SK-N-SH (cell line): ENCODE results near the gene INPP5B. TPM values are rescaled to one million over a fixed set of nuclear protein-coding genes. Genes with fewer than 3 reads are reported as not detected.

Source experiments
- CTCF ChIA-PET: fragments of 300-600, 350-600 bp; formaldehyde crosslinking; extraction: SDS; loops from one replicate; lab custom pipeline; 2021; lab: Yijun Ruan, JAX
- POLR2A ChIA-PET: fragments of 350-600 bp; sonication (Branson Sonifier 250); formaldehyde crosslinking; extraction: SDS; loops from one replicate; lab custom pipeline; 2020; ENCODE audit warnings: antibody characterized with exemption, inconsistent platforms; lab: Yijun Ruan, JAX
- DNase-seq: peaks from one replicate; pipeline ENCODE4 v3.0.0; 2012
- H2AFZ ChIP-seq: fragments of 200-600 bp; sonication (generic); 2 replicates; pipeline ENCODE4 v1.8.1; 2016; ENCODE audit warnings: antibody characterized with exemption, mild to moderate bottlenecking, low read depth
- H3F3A ChIP-seq: fragments of 200-600 bp; sonication (generic); replicated peaks from 2 replicates; pipeline ENCODE3; 2016; ENCODE audit warnings: antibody characterized with exemption, mild to moderate bottlenecking; ENCODE audit not compliant: insufficient read depth
- H3K27ac ChIP-seq, 2 experiments: fragments of 200-500 bp in 1 of 2; fragments of 200-600 bp in 1 of 2; sonication (Bioruptor generic) in 1 of 2; sonication (generic), shearing (Covaris generic) in 1 of 2; 2 replicates each; pipeline versions ENCODE4 v1.5.1 to v1.6.1; 2014 to 2016; ENCODE audit warnings: low read depth in 2 of 2, inconsistent platforms in 1 of 2, low read length in 1 of 2, mild to moderate bottlenecking in 1 of 2, mixed read lengths in 1 of 2
- H3K27me3 ChIP-seq: fragments of 200-600 bp; sonication (generic), shearing (Covaris generic); 2 replicates; pipeline ENCODE4 v1.6.1; 2016; ENCODE audit warnings: mixed run types; ENCODE audit not compliant: insufficient read depth
- H3K36me3 ChIP-seq, 2 experiments: fragments of 200-500 bp in 1 of 2; fragments of 200-600 bp in 1 of 2; sonication (Bioruptor generic) in 1 of 2; sonication (generic) in 1 of 2; replicated peaks in 1 of 2; 2 replicates each; pipeline versions ENCODE3 to v1.5.1; 2014 to 2016; ENCODE audit warnings: low read length in 1 of 2, mild to moderate bottlenecking in 1 of 2; ENCODE audit not compliant: insufficient read depth in 2 of 2, control insufficient read depth in 1 of 2
- H3K4me1 ChIP-seq, 2 experiments: fragments of 200-500 bp in 1 of 2; fragments of 200-600 bp in 1 of 2; sonication (Bioruptor generic) in 1 of 2; sonication (generic), shearing (Covaris generic) in 1 of 2; 2 replicates each; pipeline versions ENCODE4 v1.5.1 to v1.6.1; 2014 to 2016; ENCODE audit warnings: low read depth in 1 of 2, low read length in 1 of 2, mixed run types in 1 of 2; ENCODE audit not compliant: insufficient read depth in 2 of 2, control insufficient read depth in 1 of 2
- H3K4me2 ChIP-seq: fragments of 200-600 bp; sonication (generic), shearing (Covaris generic); 2 replicates; pipeline ENCODE4 v1.6.1; 2017; ENCODE audit warnings: mixed run types
- H3K4me3 ChIP-seq, 2 experiments: fragments of 200-500 bp in 1 of 2; fragments of 200-600 bp in 1 of 2; sonication (Bioruptor generic) in 1 of 2; sonication (generic), shearing (Covaris generic) in 1 of 2; 2 replicates each; pipeline versions ENCODE4 v1.5.1 to v1.8.1; 2014 to 2016; ENCODE audit warnings: low read depth in 2 of 2, inconsistent platforms in 1 of 2, low read length in 1 of 2, mild to moderate bottlenecking in 1 of 2, mixed read lengths in 1 of 2, moderate library complexity in 1 of 2
- H3K79me2 ChIP-seq: fragments of 200-600 bp; sonication (generic); 2 replicates; pipeline ENCODE4 v1.8.1; 2017; ENCODE audit warnings: mild to moderate bottlenecking; ENCODE audit not compliant: insufficient read depth
- H3K9ac ChIP-seq: fragments of 200-600 bp; sonication (generic); 2 replicates; pipeline ENCODE4 v1.6.1; 2017; ENCODE audit warnings: mixed run types
- H3K9me2 ChIP-seq: fragments of 200-600 bp; sonication (generic); 2 replicates; pipeline ENCODE4 v1.6.1; 2017; ENCODE audit warnings: mixed run types
- H3K9me3 ChIP-seq: fragments of 200-600 bp; sonication (generic); 2 replicates; pipeline ENCODE4 v1.6.1; 2017; ENCODE audit warnings: mixed run types, mild to moderate bottlenecking, moderate library complexity
- H4K20me1 ChIP-seq: fragments of 200-600 bp; sonication (generic); 2 replicates; pipeline ENCODE4 v1.6.1; 2017; ENCODE audit warnings: mild to moderate bottlenecking, mixed run types; ENCODE audit not compliant: insufficient read depth
- CHD2 ChIP-seq: fragments of 150-350 bp; IDR thresholded peaks from 2 replicates; pipeline ENCODE4 v1.6.1; 2018; ENCODE audit warnings: low read length; ENCODE audit not compliant: partially characterized antibody
- FOXJ3 ChIP-seq: sonication (generic); formaldehyde crosslinking; IDR thresholded peaks from 2 replicates; pipeline ENCODE4 v1.5.1; 2020; ENCODE audit warnings: mild to moderate bottlenecking, missing genetic modification reagents
- FOXM1 ChIP-seq: IDR thresholded peaks from 2 replicates; pipeline ENCODE4 v1.4.0; 2012; ENCODE audit warnings: low read depth, mild to moderate bottlenecking
- GABPA ChIP-seq: IDR thresholded peaks from 2 replicates; pipeline ENCODE4 v1.4.0; 2012; ENCODE audit warnings: low read depth, mild to moderate bottlenecking
- GATA2 ChIP-seq: sonication (generic); formaldehyde crosslinking; IDR thresholded peaks from 2 replicates; pipeline ENCODE4 v1.5.0; 2020; ENCODE audit warnings: mild to moderate bottlenecking, missing genetic modification reagents
- JUND ChIP-seq: IDR thresholded peaks from 2 replicates; pipeline ENCODE4 v1.4.0; 2012
- PBX3 ChIP-seq: IDR thresholded peaks from 2 replicates; pipeline ENCODE4; 2012
- POLR2AphosphoS5 ChIP-seq: IDR thresholded peaks from 2 replicates; pipeline ENCODE4 v1.6.1; 2012; ENCODE audit warnings: low read depth, low read length
- RAD21 ChIP-seq: IDR thresholded peaks from 2 replicates; pipeline ENCODE4 v1.6.1; 2012; ENCODE audit warnings: mild to moderate bottlenecking, low read length
- RCOR1 ChIP-seq: fragments of 150-350 bp; IDR thresholded peaks from 2 replicates; pipeline ENCODE4 v1.6.1; 2017; ENCODE audit warnings: antibody characterized with exemption, low read length
- REST ChIP-seq: IDR thresholded peaks from 2 replicates; pipeline ENCODE4 v1.6.1; 2012; ENCODE audit warnings: mild to moderate bottlenecking, low read depth, low read length, moderate library complexity
- RFX5 ChIP-seq: IDR thresholded peaks from 2 replicates; pipeline ENCODE4 v1.6.1; 2012; ENCODE audit warnings: mild to moderate bottlenecking, improper control_type of control experiment, low read length
- RXRA ChIP-seq: IDR thresholded peaks from 2 replicates; pipeline ENCODE4 v1.4.0; 2012; ENCODE audit warnings: low read depth, mild to moderate bottlenecking, borderline replicate concordance
- SIN3A ChIP-seq: IDR thresholded peaks from 2 replicates; pipeline ENCODE4 v1.6.1; 2012; ENCODE audit warnings: low read depth, mild to moderate bottlenecking, low read length, moderate library complexity, borderline replicate concordance
- SMC3 ChIP-seq: IDR thresholded peaks from 2 replicates; pipeline ENCODE4 v1.6.1; 2012; ENCODE audit warnings: low read depth, low read length, improper control_type of control experiment
- TCF12 ChIP-seq: IDR thresholded peaks from 2 replicates; pipeline ENCODE4 v1.4.0; 2012
- TEAD4 ChIP-seq: IDR thresholded peaks from 2 replicates; pipeline ENCODE4 v1.4.0; 2012; ENCODE audit warnings: mild to moderate bottlenecking, borderline replicate concordance; ENCODE audit not compliant: insufficient read depth
- USF1 ChIP-seq: IDR thresholded peaks from 2 replicates; pipeline ENCODE4 v1.4.0; 2012; ENCODE audit warnings: low read depth, borderline replicate concordance
- USF2 ChIP-seq: fragments of 150-350 bp; IDR thresholded peaks from 2 replicates; pipeline ENCODE4 v1.6.1; 2017; ENCODE audit warnings: antibody characterized with exemption, low read length, low read depth, borderline replicate concordance
- YY1 ChIP-seq: IDR thresholded peaks from 2 replicates; pipeline ENCODE4 v1.4.0; 2012; ENCODE audit warnings: low read depth, mild to moderate bottlenecking
- ZBTB33 ChIP-seq: IDR thresholded peaks from 2 replicates; pipeline ENCODE4 v1.4.0; 2012; ENCODE audit warnings: low read depth, borderline replicate concordance
- WGBS: methylation state at CpG from one replicate; pipeline ENCODE4 v1.1.6; 2017; ENCODE audit warnings: low lambda C conversion rate; 5-methylcytosine and 5-hydroxymethylcytosine counted together
- polyA plus RNA-seq, 3 experiments: library from polyadenylated mRNA; depleted of rRNA; stranded (reverse); fragments of >200 nt; gene quantifications; 2 replicates each; pipeline ENCODE4 v1.2.3, GENCODE V29; 2012

Gene INPP5B
- polyA plus RNA-seq, 1 of the 3 experiments (the other 2 are of a cell fraction) = 10.5 TPM

- Histone ChIP-seq H3K79me2 (peaks cover 30% of the 10 kb centered on the region), H3K27me3 (no peaks in the 10 kb centered on the region), H3K4me3 (no peak overlapping the region), H3K36me3 (peaks cover 31 to 37% of the 10 kb centered on the region in 2 experiments), H3F3A (peaks cover 17% of the 10 kb centered on the region), H4K20me1 (no peaks in the 10 kb centered on the region), H3K9me3 (no peaks in the 10 kb centered on the region), H3K4me2 (no peak overlapping the region), H3K9ac (no peak overlapping the region), H3K4me1 (no peaks in the 10 kb centered on the region; a peak in 1 of 4 replicates), H3K27ac (no peak overlapping the region), H3K9me2 (no peaks in the 10 kb centered on the region), H2AFZ (no peak overlapping the region)
- ChIA-PET CTCF (interaction anchor here (1.2 to 1.4 kb wide), 2 partner anchors 11 to 31 kb away, joined by 3 read pairs; no protein-coding TSS in a partner anchor), POLR2A (no interaction called here)
- DNase-seq = no peak
- 17% methylated on average over 1 of the region's 1 CpG for WGBS
- no peak for TF ChIP-seq RCOR1
- TF ChIP-seq YY1 = no peak
- no peak for TF ChIP-seq GATA2
- TF ChIP-seq RAD21 = no peak
- no peak for TF ChIP-seq JUND
- no peak for TF ChIP-seq TCF12
- TF ChIP-seq ZBTB33 = no peak
- TF ChIP-seq USF2 = no peak
- no peak for TF ChIP-seq RXRA
- no peak for TF ChIP-seq SIN3A
- no peak for TF ChIP-seq CHD2
These were observed 40.8 kb upstream of the INPP5B start for GRCh38 chr1:37987679-37988078.

GRCh38 chr1:37983546-37983945 is 36.7 kb upstream of the INPP5B start:
- CTCF ChIA-PET = no interaction called here
- Histone ChIP-seq H2AFZ (no peak overlapping the region), H3K9me3 (no peaks in the 10 kb centered on the region), H3K9ac (no peak overlapping the region), H3K4me1 (no peaks in the 10 kb centered on the region), H3K9me2 (no peaks in the 10 kb centered on the region), H3F3A (peaks cover 4% of the 10 kb centered on the region), H3K4me3 (no peak overlapping the region), H4K20me1 (no peaks in the 10 kb centered on the region), H3K4me2 (no peak overlapping the region), H3K36me3 (peaks cover 65 to 72% of the 10 kb centered on the region in 2 experiments), H3K79me2 (peaks cover 17% of the 10 kb centered on the region), H3K27me3 (no peaks in the 10 kb centered on the region), H3K27ac (no peak overlapping the region)
- POLR2A ChIA-PET = no interaction called here
- no peak for DNase-seq
- WGBS = 91% methylated on average over 2 of the region's 2 CpGs
- TF ChIP-seq RAD21 = no peak
- TF ChIP-seq FOXJ3 = no peak
- no peak for TF ChIP-seq FOXM1
- TF ChIP-seq GABPA = no peak
- TF ChIP-seq POLR2AphosphoS5 = no peak
- no peak for TF ChIP-seq RFX5
- TF ChIP-seq SIN3A = no peak
- no peak for TF ChIP-seq REST
- TF ChIP-seq PBX3 = no peak
- TF ChIP-seq RCOR1 = no peak
- no peak for TF ChIP-seq USF1
- no peak for TF ChIP-seq GATA2
- TF ChIP-seq TEAD4 = no peak
- TF ChIP-seq SMC3 = no peak
